Upper lobe of right lung (tissue), 1 donor: Measurements from ENCODE around the gene PROP1. TPM values are rescaled to one million over a fixed set of nuclear protein-coding genes. Genes with fewer than 3 reads are reported as not detected.
"Not testable (repeated sequence)": the region's sequence is repeated elsewhere in the genome, so short reads cannot be mapped to it uniquely, and the experiment has no call there.

Source experiments
- ATAC-seq: fragments of 200-7000 bp; cut with Tn5 transposase; one replicate; pipeline ENCODE4 v1.9.1; 2020; ENCODE audit warnings: mild to moderate bottlenecking, moderate library complexity
- DNase-seq: peaks from one replicate; pipeline ENCODE4 v3.0.0-alpha.2; 2020
- H3K27ac ChIP-seq: fragments of 200-600 bp; one replicate; pipeline ENCODE4 v1.8.0; 2022
- H3K27me3 ChIP-seq: fragments of 200-600 bp; one replicate; pipeline ENCODE4 v1.8.0; 2022; ENCODE audit warnings: mild to moderate bottlenecking
- H3K36me3 ChIP-seq: fragments of 200-600 bp; one replicate; pipeline ENCODE4 v1.8.0; 2022
- H3K4me1 ChIP-seq: fragments of 200-600 bp; one replicate; pipeline ENCODE4 v1.8.0; 2022
- H3K4me3 ChIP-seq: fragments of 200-600 bp; one replicate; pipeline ENCODE4 v1.8.0; 2022; ENCODE audit warnings: mild to moderate bottlenecking
- H3K9me3 ChIP-seq: fragments of 200-600 bp; one replicate; pipeline ENCODE4 v1.8.0; 2022
- intact Hi-C: fragments of 100-400 bp; cut with DNase I; formaldehyde crosslinking; loops from one replicate; pipeline ENCODE4 v1.11.0; 2022
- total RNA-seq: library from RNA; stranded (reverse); fragmentation: NEBNext Ultra II Directional; extraction: Animal tissue kit (Norgen Biotek cat#: 25700); gene quantifications from one replicate; pipeline ENCODE4 v1.2.1, GENCODE V29; 2021
- donor health status: DM: no; HTN: yes; CAD: no; lungs with severe emphysema.

PROP1 gene
- total RNA-seq, 1 donor from 2014 or later = not detected

DNA sequence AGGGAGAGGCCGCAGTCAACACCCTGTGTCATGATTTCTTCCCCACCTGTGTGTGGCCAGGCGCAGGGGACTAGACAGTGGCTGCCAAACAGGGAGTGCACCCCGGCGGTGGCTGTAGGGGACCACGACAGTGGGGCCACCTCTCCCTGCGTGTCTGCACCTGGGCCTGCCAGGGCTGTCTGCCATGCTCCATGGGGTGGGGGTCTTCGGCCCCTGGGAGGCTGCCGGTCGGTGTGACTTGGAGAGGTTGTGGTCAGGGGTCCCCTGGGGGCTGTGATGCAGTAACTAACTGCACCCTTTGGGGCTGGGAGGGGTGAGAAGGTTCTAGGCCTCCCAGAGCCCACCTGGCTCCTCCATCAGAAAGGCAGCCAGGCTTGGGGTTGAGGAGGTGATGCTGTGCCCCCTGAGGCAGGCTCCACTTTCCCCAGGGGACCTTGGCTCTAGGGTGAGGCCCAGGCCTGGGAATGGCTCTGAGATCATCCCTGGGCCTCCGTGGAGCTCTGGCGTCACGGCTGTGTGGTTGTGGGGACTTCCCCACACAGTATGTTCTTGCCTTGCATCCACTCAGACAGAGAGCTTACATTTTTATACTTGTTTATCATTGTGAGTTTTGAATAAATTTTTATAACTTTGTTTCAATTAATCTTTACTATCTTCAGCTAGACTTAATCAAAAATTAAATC lies 50.3 kb downstream of the PROP1 start:
- H3K9me3 ChIP-seq, intact Hi-C loops, H3K4me1 ChIP-seq, H3K4me3 ChIP-seq, H3K36me3 ChIP-seq, H3K27ac ChIP-seq, ATAC-seq, DNase-seq, H3K27me3 ChIP-seq: not testable (repeated sequence)

DNA sequence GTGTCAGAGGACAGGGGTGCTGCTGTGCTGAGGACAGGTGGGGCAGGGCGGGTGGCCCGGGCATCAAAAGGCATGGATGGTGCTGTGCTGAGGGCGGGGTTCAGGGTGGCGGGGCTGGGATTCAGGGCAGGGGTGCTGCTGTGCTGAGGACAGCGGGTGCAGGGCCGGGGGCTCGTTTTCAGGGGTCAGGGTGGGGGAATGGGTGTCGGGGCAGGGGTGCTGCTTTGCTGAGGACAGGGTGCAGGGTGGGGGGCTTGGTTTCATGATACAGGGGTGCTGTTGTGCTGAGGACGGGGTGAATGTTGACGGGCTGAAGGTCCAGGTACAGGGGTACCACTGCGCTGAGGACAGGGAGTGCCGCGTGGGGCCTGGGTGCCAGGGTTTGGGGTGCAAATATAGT lies 50.9 kb downstream of the PROP1 start:
- H3K27ac ChIP-seq, DNase-seq, intact Hi-C loops, ATAC-seq, H3K4me1 ChIP-seq, H3K4me3 ChIP-seq, H3K27me3 ChIP-seq, H3K9me3 ChIP-seq, H3K36me3 ChIP-seq: not testable (repeated sequence)

DNA sequence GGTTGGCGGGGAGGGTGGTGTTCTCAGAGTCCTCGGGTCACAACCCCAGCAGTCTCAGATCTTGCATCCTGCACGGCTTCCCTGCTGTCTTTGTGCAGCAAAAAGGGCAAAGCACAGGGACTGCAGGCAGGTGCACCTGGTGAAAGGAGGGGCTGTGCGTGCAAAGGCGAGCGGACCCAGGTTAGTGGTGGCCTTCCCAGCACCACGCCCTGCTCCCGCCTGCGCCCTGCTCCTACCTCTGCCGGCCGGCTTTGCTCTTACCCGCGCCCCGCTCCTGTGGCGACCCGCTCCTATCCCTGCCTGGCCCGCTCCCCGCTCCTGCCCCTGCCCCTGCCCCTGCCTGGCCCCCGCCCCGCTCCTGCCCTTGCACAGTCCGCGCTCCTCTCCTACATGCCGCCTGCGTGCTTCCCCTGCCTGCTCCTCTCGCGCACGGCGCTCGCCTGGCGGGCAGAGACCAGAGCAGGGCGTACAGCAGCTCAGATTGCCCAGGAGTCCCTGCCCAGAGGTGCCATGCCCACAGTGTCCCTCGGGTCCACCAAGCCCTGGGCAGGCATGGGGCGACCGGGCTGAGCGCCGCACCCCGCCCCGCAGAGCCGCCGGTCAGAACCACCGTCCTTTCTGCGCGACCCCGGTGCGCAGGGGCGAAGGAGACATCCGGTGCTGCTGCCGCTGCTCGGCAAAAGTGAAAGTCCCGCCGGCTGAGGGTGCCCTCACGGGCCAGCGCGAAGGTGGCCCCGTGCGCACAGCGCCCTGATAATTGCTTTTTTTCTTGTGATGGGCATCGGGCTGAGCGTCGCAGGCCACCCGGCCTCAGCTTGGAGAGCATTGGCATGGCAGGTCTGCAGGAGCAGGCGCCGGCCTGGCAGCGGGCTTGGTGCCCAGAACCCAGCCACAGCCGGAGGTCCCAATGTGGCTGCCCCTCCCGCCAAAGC lies 52.0 kb downstream of the PROP1 start:
- H3K4me1 ChIP-seq, H3K9me3 ChIP-seq, intact Hi-C loops, H3K36me3 ChIP-seq, DNase-seq, H3K27me3 ChIP-seq, H3K27ac ChIP-seq: not testable (repeated sequence)
- H3K4me3 ChIP-seq = peak overlapping the region; percentile 45
- ATAC-seq = peak; percentile 6

DNA sequence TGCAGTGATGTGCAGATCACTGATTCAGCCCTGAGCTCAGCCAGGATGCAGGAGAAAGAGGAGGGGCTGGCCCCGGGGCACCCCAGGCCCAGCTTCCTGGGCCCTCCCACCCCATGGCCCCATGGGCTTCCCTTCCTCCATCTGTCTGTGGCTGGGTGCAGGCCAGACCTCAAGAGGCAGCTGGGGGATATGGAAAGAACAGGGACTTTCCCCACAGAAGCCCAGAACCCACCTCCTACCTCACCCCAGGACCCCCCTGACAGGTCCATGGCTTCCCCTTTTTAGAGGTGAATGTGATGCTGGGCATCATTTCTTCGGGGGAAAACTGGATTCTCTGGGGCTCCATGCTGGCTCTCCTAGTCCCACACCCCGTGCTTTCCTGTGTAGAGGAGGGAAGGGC lies 53.1 kb downstream of the PROP1 start:
- H3K36me3 ChIP-seq, ATAC-seq, H3K4me1 ChIP-seq, H3K9me3 ChIP-seq, H3K27ac ChIP-seq, DNase-seq, intact Hi-C loops, H3K4me3 ChIP-seq, H3K27me3 ChIP-seq: not testable (repeated sequence)

Other genes starting within 250 kb of the PROP1 start
- 4.3 TPM for gene FAM153A, start 213.3 kb downstream of the PROP1 start, total RNA-seq
- 5.2 TPM for gene N4BP3, start 117.3 kb upstream of the PROP1 start, total RNA-seq
- gene RMND5B, start 134.8 kb upstream of the PROP1 start, total RNA-seq = 44.7 TPM
- gene NHP2, start 157.6 kb upstream of the PROP1 start, total RNA-seq = 60.1 TPM
- gene GMCL2, start 191.1 kb upstream of the PROP1 start, total RNA-seq = not detected
- gene HNRNPAB, start 208.3 kb upstream of the PROP1 start, total RNA-seq = 116 TPM
- 96.1 TPM for gene PHYKPL, start 236.6 kb upstream of the PROP1 start, total RNA-seq